Astrocyte (in vitro differentiated cells and primary cell): ENCODE data around the gene PPCS.

Experiments used
- EZH2 ChIP-seq: IDR thresholded peaks from 2 replicates; pipeline ENCODE4 v1.6.1; 2012; ENCODE audit warnings: mild to moderate bottlenecking, low read length, inconsistent platforms; ENCODE audit not compliant: insufficient read depth
- TF ChIP-seq, protein P1 (sequence below): IDR thresholded peaks from 2 replicates; pipeline ENCODE4 v1.5.1; 2011; ENCODE audit warnings: low read depth, mild to moderate bottlenecking, inconsistent platforms, low read length, moderate library complexity; ENCODE audit not compliant: insufficient read depth

DNA sequence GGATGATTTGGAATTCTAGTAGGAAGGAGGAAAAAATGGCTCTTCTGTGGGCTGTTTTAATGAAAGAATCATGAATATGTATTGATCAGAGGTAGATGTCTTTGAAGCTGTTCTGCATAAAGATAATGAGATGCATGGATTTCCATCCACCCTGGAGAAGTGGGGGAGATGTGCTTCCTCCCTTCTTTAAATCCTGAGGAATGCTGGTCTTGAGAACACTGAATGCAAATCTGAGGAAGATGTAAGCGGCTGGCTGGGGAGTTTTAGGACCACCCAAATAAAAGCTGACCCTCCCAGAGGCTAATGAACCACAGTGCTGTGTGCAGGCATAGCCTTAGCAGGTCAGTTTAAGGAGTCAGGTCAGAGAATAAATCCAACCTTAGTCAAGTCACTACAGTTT is 37.8 kb upstream of the PPCS start:
- TF ChIP-seq, protein P1, sequence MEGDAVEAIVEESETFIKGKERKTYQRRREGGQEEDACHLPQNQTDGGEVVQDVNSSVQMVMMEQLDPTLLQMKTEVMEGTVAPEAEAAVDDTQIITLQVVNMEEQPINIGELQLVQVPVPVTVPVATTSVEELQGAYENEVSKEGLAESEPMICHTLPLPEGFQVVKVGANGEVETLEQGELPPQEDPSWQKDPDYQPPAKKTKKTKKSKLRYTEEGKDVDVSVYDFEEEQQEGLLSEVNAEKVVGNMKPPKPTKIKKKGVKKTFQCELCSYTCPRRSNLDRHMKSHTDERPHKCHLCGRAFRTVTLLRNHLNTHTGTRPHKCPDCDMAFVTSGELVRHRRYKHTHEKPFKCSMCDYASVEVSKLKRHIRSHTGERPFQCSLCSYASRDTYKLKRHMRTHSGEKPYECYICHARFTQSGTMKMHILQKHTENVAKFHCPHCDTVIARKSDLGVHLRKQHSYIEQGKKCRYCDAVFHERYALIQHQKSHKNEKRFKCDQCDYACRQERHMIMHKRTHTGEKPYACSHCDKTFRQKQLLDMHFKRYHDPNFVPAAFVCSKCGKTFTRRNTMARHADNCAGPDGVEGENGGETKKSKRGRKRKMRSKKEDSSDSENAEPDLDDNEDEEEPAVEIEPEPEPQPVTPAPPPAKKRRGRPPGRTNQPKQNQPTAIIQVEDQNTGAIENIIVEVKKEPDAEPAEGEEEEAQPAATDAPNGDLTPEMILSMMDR = no peak
- no peak for TF ChIP-seq EZH2
